ENCODE data around the gene HOMER3. TPM values are rescaled to one million over a fixed set of nuclear protein-coding genes. Genes with fewer than 3 reads are reported as not detected.

The HOMER3 gene
- total and polyA plus RNA-seq, 2 of the 13 experiments (the other 11 are each of a cell fraction or from before 2014, with no cell fraction given): 21.3 to 27.3 TPM

DNA sequence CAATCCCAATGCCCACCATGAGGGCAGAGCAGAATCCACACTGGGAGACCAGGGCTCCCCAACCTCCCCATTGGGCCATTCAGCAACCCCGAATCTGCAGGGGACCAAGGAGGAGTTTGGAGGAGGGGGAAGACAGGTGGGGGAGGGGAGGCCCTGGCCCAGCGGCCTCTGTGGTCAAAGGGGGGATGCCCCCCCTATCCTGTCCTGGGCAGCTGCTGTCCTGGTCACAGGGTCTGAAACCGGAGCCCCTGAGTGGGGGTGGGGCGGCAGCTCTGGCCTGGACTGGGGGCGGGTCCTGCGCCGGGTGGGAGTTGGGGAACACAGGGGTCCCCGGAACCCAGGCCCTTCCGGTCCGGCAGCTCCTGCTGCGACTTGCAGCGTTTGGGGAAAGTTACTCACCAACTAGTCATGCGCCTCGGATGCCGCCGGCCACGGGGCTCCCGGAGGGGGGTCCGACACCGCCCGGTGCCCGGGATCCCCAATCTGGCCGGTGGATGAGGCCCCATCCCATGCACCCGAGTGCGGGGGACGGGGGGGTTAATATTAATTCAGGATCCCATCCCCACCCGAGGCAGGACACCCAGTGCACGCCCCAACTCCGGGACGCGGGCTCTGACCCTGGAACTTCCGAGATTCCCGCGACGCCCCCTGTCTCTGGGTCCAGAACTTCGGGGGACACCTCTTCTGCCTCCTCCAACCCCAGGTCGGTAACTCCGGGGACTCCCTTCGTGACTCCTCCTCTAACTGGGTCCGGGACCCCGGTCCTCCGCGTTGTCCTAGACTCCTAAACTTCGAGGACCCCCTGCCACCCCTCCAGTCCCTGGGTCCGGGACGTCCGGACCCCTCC lies 872 bp downstream of the HOMER3 start:
- Histone ChIP-seq H3K9me3 (ENCODE audit: low read length) (no peaks in the 10 kb centered on the region), H2AFZ (ENCODE audit: low read length) (no peak overlapping the region), H3K27ac (ENCODE audit: extremely low read length, insufficient read depth, low read length) (no peak overlapping the region), H4K20me1 (ENCODE audit: insufficient read depth, low read length) (no peaks in the 10 kb centered on the region), H3K36me3 (replicated peaks in 1 of 2; ENCODE audit: control insufficient read depth in 1 of 2, insufficient read depth in 2 of 2, low read length in 2 of 2) (peaks cover 0 to 1% of the 10 kb centered on the region in 2 experiments; a peak in 1 of 5 replicates), H3K9ac (ENCODE audit: insufficient read depth, low read depth, low read length) (peak overlapping the region; percentile 74), H3K79me2 (ENCODE audit: insufficient read depth, low read length) (no peaks in the 10 kb centered on the region), H3K4me1 (ENCODE audit: insufficient read depth, low read length) (peaks cover 52% of the 10 kb centered on the region), H3K27me3 (ENCODE audit: control insufficient read depth in 1 of 2, insufficient read depth in 2 of 2, low read length in 2 of 2) (no peaks in the 10 kb centered on the region), H3K4me3 (replicated peaks in 1 of 3; ENCODE audit: insufficient read depth in 1 of 3, low read depth in 2 of 3, low read length in 3 of 3) (peak overlapping the region; percentile 60 to 85 (median 74)), H3K4me2 (ENCODE audit: low read depth, low read length) (peak overlapping the region; percentile 90)
- no peak for FAIRE-seq
- ATAC-seq: peak; percentile 17
- BruUV-seq (replicated peaks): no TSS peak
- DNase-seq (ENCODE audit: low spot score): no peak
- WGBS (ENCODE audit: low lambda C conversion rate): 42% methylated on average over 2 of the region's 47 CpGs
- CTCF ChIA-PET (ENCODE audit: low intra/inter-chr PET ratio, low total read pairs): interaction anchor here (2.7 kb wide), 1 partner anchor 47 kb away, joined by 13 read pairs; no protein-coding TSS in a partner anchor
- in situ Hi-C loops (cut with HindIII; ENCODE audit: extremely low pct_ligation_motif_present, low pct_unique_long_range_greater_than_20kb): loop anchor here (5.0 kb wide), 1 partner anchor 47 kb away; no protein-coding TSS in a partner anchor
- POLR2A ChIA-PET: interaction anchor here (1.5 to 2.8 kb wide), 2 partner anchors 12 to 21 kb away, joined by 4 to 17 read pairs; partner anchors contain the start of genes COPE and DDX49
- intact Hi-C loops (cut with micrococcal nuclease; ENCODE audit: unreplicated experiment): no loop called here
- TF ChIP-seq ZNF543 (CRISPR knock-in tag; IDR thresholded peaks at IDR 0.05) (no peak; the same call in 1 of the 2 replicates), TBX2 (CRISPR knock-in tag; IDR thresholded peaks at IDR 0.05; ENCODE audit: borderline replicate concordance) (peak; percentile 28; the same call in 1 of the 2 replicates), NAIF1 (CRISPR knock-in tag; IDR thresholded peaks at IDR 0.05; ENCODE audit: borderline replicate concordance) (no peak), PAF1 (CRISPR knock-in tag; IDR thresholded peaks at IDR 0.05) (no peak), PITX1 (CRISPR knock-in tag; IDR thresholded peaks at IDR 0.05) (no peak), ZNF121 (CRISPR knock-in tag; IDR thresholded peaks at IDR 0.05) (no peak), KDM5B (CRISPR knock-in tag; IDR thresholded peaks at IDR 0.05; ENCODE audit: borderline replicate concordance) (0 out of 2 replicates have a peak, but pooled peaks have one; percentile 18)
- TF ChIP-seq, protein P1, sequence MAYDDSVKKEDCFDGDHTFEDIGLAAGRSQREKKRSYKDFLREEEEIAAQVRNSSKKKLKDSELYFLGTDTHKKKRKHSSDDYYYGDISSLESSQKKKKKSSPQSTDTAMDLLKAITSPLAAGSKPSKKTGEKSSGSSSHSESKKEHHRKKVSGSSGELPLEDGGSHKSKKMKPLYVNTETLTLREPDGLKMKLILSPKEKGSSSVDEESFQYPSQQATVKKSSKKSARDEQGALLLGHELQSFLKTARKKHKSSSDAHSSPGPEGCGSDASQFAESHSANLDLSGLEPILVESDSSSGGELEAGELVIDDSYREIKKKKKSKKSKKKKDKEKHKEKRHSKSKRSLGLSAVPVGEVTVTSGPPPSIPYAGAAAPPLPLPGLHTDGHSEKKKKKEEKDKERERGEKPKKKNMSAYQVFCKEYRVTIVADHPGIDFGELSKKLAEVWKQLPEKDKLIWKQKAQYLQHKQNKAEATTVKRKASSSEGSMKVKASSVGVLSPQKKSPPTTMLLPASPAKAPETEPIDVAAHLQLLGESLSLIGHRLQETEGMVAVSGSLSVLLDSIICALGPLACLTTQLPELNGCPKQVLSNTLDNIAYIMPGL (CRISPR knock-in tag; IDR thresholded peaks at IDR 0.05; ENCODE audit: borderline replicate concordance in 1 of 2, low read depth in 1 of 2): peak in 1 of 2 experiments; percentile 34; a peak in 1 of 4 replicates
- TF ChIP-seq, protein P2, sequence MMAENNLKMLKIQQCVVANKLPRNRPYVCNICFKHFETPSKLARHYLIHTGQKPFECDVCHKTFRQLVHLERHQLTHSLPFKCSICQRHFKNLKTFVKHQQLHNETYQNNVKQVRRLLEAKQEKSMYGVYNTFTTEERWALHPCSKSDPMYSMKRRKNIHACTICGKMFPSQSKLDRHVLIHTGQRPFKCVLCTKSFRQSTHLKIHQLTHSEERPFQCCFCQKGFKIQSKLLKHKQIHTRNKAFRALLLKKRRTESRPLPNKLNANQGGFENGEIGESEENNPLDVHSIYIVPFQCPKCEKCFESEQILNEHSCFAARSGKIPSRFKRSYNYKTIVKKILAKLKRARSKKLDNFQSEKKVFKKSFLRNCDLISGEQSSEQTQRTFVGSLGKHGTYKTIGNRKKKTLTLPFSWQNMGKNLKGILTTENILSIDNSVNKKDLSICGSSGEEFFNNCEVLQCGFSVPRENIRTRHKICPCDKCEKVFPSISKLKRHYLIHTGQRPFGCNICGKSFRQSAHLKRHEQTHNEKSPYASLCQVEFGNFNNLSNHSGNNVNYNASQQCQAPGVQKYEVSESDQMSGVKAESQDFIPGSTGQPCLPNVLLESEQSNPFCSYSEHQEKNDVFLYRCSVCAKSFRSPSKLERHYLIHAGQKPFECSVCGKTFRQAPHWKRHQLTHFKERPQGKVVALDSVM (CRISPR knock-in tag; IDR thresholded peaks at IDR 0.05): no peak
- TF ChIP-seq, protein P3, sequence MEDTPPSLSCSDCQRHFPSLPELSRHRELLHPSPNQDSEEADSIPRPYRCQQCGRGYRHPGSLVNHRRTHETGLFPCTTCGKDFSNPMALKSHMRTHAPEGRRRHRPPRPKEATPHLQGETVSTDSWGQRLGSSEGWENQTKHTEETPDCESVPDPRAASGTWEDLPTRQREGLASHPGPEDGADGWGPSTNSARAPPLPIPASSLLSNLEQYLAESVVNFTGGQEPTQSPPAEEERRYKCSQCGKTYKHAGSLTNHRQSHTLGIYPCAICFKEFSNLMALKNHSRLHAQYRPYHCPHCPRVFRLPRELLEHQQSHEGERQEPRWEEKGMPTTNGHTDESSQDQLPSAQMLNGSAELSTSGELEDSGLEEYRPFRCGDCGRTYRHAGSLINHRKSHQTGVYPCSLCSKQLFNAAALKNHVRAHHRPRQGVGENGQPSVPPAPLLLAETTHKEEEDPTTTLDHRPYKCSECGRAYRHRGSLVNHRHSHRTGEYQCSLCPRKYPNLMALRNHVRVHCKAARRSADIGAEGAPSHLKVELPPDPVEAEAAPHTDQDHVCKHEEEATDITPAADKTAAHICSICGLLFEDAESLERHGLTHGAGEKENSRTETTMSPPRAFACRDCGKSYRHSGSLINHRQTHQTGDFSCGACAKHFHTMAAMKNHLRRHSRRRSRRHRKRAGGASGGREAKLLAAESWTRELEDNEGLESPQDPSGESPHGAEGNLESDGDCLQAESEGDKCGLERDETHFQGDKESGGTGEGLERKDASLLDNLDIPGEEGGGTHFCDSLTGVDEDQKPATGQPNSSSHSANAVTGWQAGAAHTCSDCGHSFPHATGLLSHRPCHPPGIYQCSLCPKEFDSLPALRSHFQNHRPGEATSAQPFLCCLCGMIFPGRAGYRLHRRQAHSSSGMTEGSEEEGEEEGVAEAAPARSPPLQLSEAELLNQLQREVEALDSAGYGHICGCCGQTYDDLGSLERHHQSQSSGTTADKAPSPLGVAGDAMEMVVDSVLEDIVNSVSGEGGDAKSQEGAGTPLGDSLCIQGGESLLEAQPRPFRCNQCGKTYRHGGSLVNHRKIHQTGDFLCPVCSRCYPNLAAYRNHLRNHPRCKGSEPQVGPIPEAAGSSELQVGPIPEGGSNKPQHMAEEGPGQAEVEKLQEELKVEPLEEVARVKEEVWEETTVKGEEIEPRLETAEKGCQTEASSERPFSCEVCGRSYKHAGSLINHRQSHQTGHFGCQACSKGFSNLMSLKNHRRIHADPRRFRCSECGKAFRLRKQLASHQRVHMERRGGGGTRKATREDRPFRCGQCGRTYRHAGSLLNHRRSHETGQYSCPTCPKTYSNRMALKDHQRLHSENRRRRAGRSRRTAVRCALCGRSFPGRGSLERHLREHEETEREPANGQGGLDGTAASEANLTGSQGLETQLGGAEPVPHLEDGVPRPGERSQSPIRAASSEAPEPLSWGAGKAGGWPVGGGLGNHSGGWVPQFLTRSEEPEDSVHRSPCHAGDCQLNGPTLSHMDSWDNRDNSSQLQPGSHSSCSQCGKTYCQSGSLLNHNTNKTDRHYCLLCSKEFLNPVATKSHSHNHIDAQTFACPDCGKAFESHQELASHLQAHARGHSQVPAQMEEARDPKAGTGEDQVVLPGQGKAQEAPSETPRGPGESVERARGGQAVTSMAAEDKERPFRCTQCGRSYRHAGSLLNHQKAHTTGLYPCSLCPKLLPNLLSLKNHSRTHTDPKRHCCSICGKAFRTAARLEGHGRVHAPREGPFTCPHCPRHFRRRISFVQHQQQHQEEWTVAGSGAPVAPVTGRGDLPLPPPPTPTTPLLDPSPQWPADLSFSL (CRISPR knock-in tag; IDR thresholded peaks at IDR 0.05): no peak
